GM21526 (cell line): ENCODE data around the gene IRF3.

Source experiments
- ATAC-seq: cut with Tn5 transposase; IDR thresholded peaks from one replicate; pipeline ENCODE4 v1.9.1; 2021; ENCODE audit warnings: moderate library complexity; ENCODE audit not compliant: unreplicated experiment, low FRiP score

IRF3 gene

GRCh38 chr19:49676136-49676783 is 10.6 kb upstream of the IRF3 start:
- ATAC-seq: peak; percentile 24

- ATAC-seq: no peak
Measured at GRCh38 chr19:49672131-49672919, 6.7 kb upstream of the IRF3 start.

GRCh38 chr19:49669516-49669915 is 3.9 kb upstream of the IRF3 start:
- ATAC-seq: no peak

- ATAC-seq: no peak
Measured at GRCh38 chr19:49667473-49667872, 1.8 kb upstream of the IRF3 start.

GRCh38 chr19:49666120-49666444 is 425 bp upstream of the IRF3 start:
- ATAC-seq: no peak

GRCh38 chr19:49665036-49665350 is 664 bp downstream of the IRF3 start:
- ATAC-seq: no peak

GRCh38 chr19:49664171-49665035 is 1.3 kb downstream of the IRF3 start:
- ATAC-seq: no peak

GRCh38 chr19:49663224-49663623 is 2.4 kb downstream of the IRF3 start:
- no peak for ATAC-seq

GRCh38 chr19:49662011-49662410 is 3.6 kb downstream of the IRF3 start:
- no peak for ATAC-seq

- ATAC-seq: no peak
Measured at GRCh38 chr19:49660338-49660961, 5.2 kb downstream of the IRF3 start.

- no peak for ATAC-seq
Measured at GRCh38 chr19:49658566-49659442, 6.9 kb downstream of the IRF3 start.

- no peak for ATAC-seq
Measured at GRCh38 chr19:49658139-49658517, 7.5 kb downstream of the IRF3 start.

- ATAC-seq: no peak
Measured at GRCh38 chr19:49657493-49658138, 8.0 kb downstream of the IRF3 start.

GRCh38 chr19:49656456-49657109 is 9.1 kb downstream of the IRF3 start:
- ATAC-seq: no peak

- ATAC-seq: no peak
Measured at GRCh38 chr19:49655570-49656455, 9.8 kb downstream of the IRF3 start.

GRCh38 chr19:49654581-49654980 is 11.1 kb downstream of the IRF3 start:
- ATAC-seq: no peak

GRCh38 chr19:49653466-49653806 is 12.2 kb downstream of the IRF3 start:
- ATAC-seq: no peak
